HepG2 (cell line): ENCODE measurements around the gene SLC16A13.

Experiments used
- AKNA ChIP-seq: sonication (generic); formaldehyde crosslinking; IDR thresholded peaks from 2 replicates; pipeline ENCODE4 v1.4.0; 2020; ENCODE audit warnings: missing genetic modification reagents, borderline replicate concordance
- CTCF ChIP-seq: sonication (generic); formaldehyde crosslinking; IDR thresholded peaks from 2 replicates; pipeline ENCODE4 v1.5.0; 2020; ENCODE audit warnings: mild to moderate bottlenecking, missing genetic modification reagents, moderate library complexity
- PATZ1 ChIP-seq: sonication (generic); formaldehyde crosslinking; IDR thresholded peaks from 2 replicates; pipeline ENCODE4 v1.4.0; 2020; ENCODE audit warnings: missing genetic modification reagents
- POLR2A ChIP-seq, 2 experiments: IDR thresholded peaks; 2 replicates each; pipeline ENCODE4 v1.6.1; 2011; ENCODE audit warnings: low read depth in 2 of 2, low read length in 2 of 2, mild to moderate bottlenecking in 1 of 2, moderate library complexity in 1 of 2; ENCODE audit not compliant: insufficient read depth in 1 of 2
- POLR2AphosphoS2 ChIP-seq: IDR thresholded peaks from 2 replicates; pipeline ENCODE4 v1.6.1; 2011; ENCODE audit warnings: low read depth, low read length, improper control_type of control experiment
- SIN3B ChIP-seq: fragments of 150-350 bp; IDR thresholded peaks from 2 replicates; pipeline ENCODE4 v1.6.1; 2014; ENCODE audit warnings: low read length
- TCF7L2 ChIP-seq: IDR thresholded peaks from 2 replicates; pipeline ENCODE4 v1.6.1; 2011; ENCODE audit warnings: mild to moderate bottlenecking, low read depth, low read length, moderate library complexity
- ZNF24 ChIP-seq: fragments of 450-650 bp; IDR thresholded peaks from 2 replicates; pipeline ENCODE4 v1.6.1; 2017; ENCODE audit warnings: antibody characterized with exemption, mild to moderate bottlenecking
- ZNF709 ChIP-seq: sonication (generic); formaldehyde crosslinking; IDR thresholded peaks from 2 replicates; pipeline ENCODE4 v1.5.0; 2020; ENCODE audit warnings: mild to moderate bottlenecking, missing genetic modification reagents
- ZNF737 ChIP-seq: sonication (generic); formaldehyde crosslinking; IDR thresholded peaks from 2 replicates; pipeline ENCODE4 v1.5.0; 2020; ENCODE audit warnings: missing genetic modification reagents, mild to moderate bottlenecking, borderline replicate concordance
- ZNF776 ChIP-seq: sonication (generic); formaldehyde crosslinking; IDR thresholded peaks from 2 replicates; pipeline ENCODE4 v1.4.0; 2020; ENCODE audit warnings: mild to moderate bottlenecking, missing genetic modification reagents
- ZNF788 ChIP-seq: sonication (generic); formaldehyde crosslinking; IDR thresholded peaks from 2 replicates; pipeline ENCODE4 v1.5.0; 2020; ENCODE audit warnings: mild to moderate bottlenecking, missing genetic modification reagents, borderline replicate concordance

GRCh38 chr17:7017827-7018200, 18.0 kb upstream of the SLC16A13 start:
- TF ChIP-seq SIN3B (no peak), POLR2AphosphoS2 (no peak), PATZ1 (CRISPR knock-in tag) (no peak), ZNF788 (CRISPR knock-in tag) (no peak), POLR2A (IDR thresholded peaks at IDR 0.05; ENCODE audit: insufficient read depth in 1 of 2, low read depth in 2 of 2, low read length in 2 of 2) (no peak), AKNA (CRISPR knock-in tag) (no peak), ZNF24 (no peak), TCF7L2 (no peak), CTCF (no peak), ZNF737 (no peak), ZNF776 (no peak), ZNF709 (CRISPR knock-in tag) (no peak)
